AG04449 (cell line): ENCODE data around the gene TMIGD1.

ENCODE experiments used
- CTCF ChIA-PET: fragments of 350-600 bp; formaldehyde crosslinking; extraction: SDS; loops from one replicate; lab custom pipeline; 2021; ENCODE audit warnings: antibody characterized with exemption; lab: Yijun Ruan, JAX
- POLR2A ChIA-PET: fragments of 400-600, 350-600 bp; formaldehyde crosslinking; extraction: SDS; loops from one replicate; lab custom pipeline; 2020; ENCODE audit warnings: antibody characterized with exemption, inconsistent platforms; lab: Yijun Ruan, JAX
- DNase-seq: peaks from one replicate; pipeline ENCODE4 v3.0.0-alpha.2; 2010; ENCODE audit warnings: low read depth, low spot score
- H3K4me3 ChIP-seq: 2 replicates; pipeline ENCODE4 v1.5.1; 2011; ENCODE audit warnings: low read depth, mild to moderate bottlenecking, control low read depth, low read length
- TF ChIP-seq, protein P1 (sequence below): IDR thresholded peaks from one replicate; pipeline ENCODE4 v1.5.1; 2011; ENCODE audit warnings: mild to moderate bottlenecking, moderate library complexity, low read length, control low read depth, inconsistent platforms; ENCODE audit not compliant: insufficient read depth; ENCODE audit errors: missing control alignments

The TMIGD1 gene

DNA sequence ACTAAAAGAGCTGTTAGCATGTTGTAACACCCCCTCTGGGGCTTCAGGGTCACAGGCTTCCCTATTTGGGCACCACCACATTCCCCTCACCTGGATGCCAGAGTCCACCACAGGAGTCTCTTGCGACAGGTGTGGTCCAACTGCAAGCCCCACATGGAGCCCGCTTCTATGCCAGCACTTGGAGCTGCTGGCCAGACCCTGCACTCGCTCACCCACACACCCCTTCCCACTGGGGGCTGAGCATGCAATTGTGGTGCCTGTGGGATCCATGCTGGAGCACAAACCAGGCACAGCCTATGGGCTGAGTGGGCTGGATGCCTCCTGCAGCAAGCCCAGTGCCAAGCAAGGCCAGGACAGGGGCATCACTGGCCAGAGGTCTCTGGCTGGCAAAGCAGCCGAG lies 36.1 kb downstream of the TMIGD1 start:
- ChIA-PET POLR2A (no interaction called here), CTCF (interaction anchor here (1.5 to 2.6 kb wide), 3 partner anchors 10 to 192 kb away, joined by 3 to 6 read pairs (median 6); no protein-coding TSS in a partner anchor)
- no peak for DNase-seq

GRCh38 chr17:30296499-30297080 lies 37.3 kb downstream of the TMIGD1 start:
- H3K4me3 ChIP-seq = no peak overlapping the region
- no peak for DNase-seq
- ChIA-PET CTCF (interaction anchor here (0.8 to 2.6 kb wide), 4 partner anchors 9 to 191 kb away, joined by 3 to 6 read pairs (median 4); no protein-coding TSS in a partner anchor), POLR2A (no interaction called here)
- TF ChIP-seq, protein P1, sequence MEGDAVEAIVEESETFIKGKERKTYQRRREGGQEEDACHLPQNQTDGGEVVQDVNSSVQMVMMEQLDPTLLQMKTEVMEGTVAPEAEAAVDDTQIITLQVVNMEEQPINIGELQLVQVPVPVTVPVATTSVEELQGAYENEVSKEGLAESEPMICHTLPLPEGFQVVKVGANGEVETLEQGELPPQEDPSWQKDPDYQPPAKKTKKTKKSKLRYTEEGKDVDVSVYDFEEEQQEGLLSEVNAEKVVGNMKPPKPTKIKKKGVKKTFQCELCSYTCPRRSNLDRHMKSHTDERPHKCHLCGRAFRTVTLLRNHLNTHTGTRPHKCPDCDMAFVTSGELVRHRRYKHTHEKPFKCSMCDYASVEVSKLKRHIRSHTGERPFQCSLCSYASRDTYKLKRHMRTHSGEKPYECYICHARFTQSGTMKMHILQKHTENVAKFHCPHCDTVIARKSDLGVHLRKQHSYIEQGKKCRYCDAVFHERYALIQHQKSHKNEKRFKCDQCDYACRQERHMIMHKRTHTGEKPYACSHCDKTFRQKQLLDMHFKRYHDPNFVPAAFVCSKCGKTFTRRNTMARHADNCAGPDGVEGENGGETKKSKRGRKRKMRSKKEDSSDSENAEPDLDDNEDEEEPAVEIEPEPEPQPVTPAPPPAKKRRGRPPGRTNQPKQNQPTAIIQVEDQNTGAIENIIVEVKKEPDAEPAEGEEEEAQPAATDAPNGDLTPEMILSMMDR = no peak

More for the DNA sequence above, 36.1 kb downstream of the TMIGD1 start:
- no peak overlapping the region for H3K4me3 ChIP-seq
- TF ChIP-seq, protein P1 = no peak

- POLR2A ChIA-PET = interaction anchor here (0.9 to 1.5 kb wide), 2 partner anchors 11 to 15 kb away, joined by 3 to 6 read pairs; no protein-coding TSS in a partner anchor
- no peak for DNase-seq
- CTCF ChIA-PET = interaction anchor here (1.4 to 2.5 kb wide), 6 partner anchors 8 to 188 kb away, joined by 4 to 11 read pairs (median 5); no protein-coding TSS in a partner anchor
- H3K4me3 ChIP-seq = peak overlapping the region; percentile 86
- TF ChIP-seq, protein P1 = no peak
These were observed 41.5 kb downstream of the TMIGD1 start for GRCh38 chr17:30292286-30292858.

DNA sequence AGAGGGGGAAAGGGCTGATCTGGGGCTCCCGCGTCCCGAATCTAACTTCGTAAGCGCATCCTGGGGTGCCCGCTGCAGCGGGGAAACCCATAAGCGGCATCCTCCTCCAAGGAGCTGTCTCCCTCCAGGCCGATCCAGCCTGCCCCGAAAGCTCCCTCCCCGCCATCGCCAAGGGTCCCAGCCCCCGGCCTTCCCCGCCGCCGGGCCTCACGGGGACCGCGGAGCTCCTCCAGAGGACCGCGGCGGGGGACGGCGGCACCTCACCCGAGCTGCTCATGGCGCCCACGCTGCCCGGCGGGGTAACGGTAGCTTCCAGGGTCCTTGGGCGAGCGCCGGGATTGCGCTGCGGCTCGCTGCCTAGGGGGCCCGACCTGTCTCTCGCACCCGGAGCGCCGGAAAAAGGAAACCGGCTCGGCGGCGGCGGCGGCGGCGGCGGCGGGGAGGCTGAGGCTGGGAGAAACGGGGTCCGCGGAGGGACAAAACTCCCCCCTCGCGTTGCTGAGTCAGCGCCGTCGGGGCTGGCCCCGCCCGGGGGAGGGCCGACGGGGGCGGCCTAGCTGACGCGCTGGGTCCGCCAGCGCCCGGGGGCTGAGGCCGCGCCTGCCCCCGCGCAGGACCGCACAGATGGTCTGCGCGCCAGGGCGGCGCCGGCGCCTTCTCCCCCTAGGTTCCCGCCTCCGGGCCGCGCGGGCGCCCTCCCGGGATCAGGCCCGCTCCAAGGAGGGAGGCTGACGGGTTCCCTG lies 42.1 kb downstream of the TMIGD1 start, which contains the start of gene BLMH:
Gene BLMH (minus strand): TSS at position 402 of the 743 bp plus-strand sequence. CDS start 125 bp downstream, at position 277.
- ChIA-PET CTCF (interaction anchor here (1.3 to 2.5 kb wide), 8 partner anchors 9 to 187 kb away, joined by 3 to 11 read pairs (median 4); no protein-coding TSS in a partner anchor), POLR2A (interaction anchor here (0.8 to 1.5 kb wide), 3 partner anchors 12 to 38 kb away, joined by 3 to 6 read pairs (median 3); no protein-coding TSS in a partner anchor)
- peak within 1 kb of the TSS; percentile 86 for H3K4me3 ChIP-seq
- TF ChIP-seq, protein P1 = no peak
- no peak for DNase-seq

DNA sequence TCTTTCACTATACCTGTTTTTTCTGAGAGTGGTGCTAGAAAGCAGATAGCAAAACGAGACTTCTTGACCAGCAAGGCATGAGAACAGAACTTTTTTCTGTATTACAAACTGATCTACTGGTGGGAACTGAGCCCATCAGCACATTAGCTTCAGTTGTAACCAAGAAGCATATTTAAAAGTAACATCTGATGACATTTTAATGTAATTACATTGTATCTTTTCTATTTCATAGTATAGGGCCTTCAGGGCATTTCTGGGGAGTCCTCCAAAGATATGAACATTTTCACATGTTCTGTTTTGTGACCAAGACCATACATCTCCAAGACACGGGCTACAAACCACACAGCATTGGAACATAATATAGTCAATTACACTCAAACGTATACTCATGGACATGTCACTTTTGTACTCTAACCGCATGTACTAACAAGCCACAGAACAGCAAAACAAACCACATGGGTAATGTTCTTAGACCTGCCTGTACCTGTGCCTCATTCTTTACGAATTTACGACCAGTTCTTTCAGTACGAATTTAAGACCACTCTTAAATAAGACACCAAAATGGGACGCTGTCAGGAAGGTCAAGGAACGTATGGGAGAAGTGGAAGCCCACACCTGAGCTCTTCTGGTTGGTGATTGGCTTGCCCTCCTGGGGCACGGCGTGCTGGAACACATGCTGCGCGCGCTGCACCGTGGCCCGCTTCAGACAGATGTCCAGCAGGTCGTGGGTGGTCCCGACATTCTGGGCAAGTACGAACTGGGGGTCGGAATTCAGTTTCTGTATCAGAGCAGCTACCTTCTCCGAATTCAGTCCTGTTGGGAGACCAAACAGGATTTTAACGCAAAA lies 42.9 kb downstream of the TMIGD1 start:
- no peak for DNase-seq
- H3K4me3 ChIP-seq = peak overlapping the region; percentile 86
- ChIA-PET POLR2A (interaction anchor here (0.8 to 1.5 kb wide), 2 partner anchors 13 to 38 kb away, joined by 3 to 6 read pairs; no protein-coding TSS in a partner anchor), CTCF (interaction anchor here (1.3 to 2.5 kb wide), 7 partner anchors 8 to 186 kb away, joined by 3 to 11 read pairs (median 4); no protein-coding TSS in a partner anchor)
- TF ChIP-seq, protein P1 = no peak
